Stimulated activated CD8-positive, alpha-beta memory T cell treated with anti-CD3 and anti-CD28 coated beads, Interleukin-15, amount 100 ng/mL, for 48 hours (primary cell): ENCODE data around the gene ZFX.

Experiments
- DNase-seq, 2 donors: peaks; one replicate each; pipeline ENCODE4 v3.0.0-alpha.2; 2020; ENCODE audit warnings: low read depth in 2 of 2

The ZFX gene

DNA sequence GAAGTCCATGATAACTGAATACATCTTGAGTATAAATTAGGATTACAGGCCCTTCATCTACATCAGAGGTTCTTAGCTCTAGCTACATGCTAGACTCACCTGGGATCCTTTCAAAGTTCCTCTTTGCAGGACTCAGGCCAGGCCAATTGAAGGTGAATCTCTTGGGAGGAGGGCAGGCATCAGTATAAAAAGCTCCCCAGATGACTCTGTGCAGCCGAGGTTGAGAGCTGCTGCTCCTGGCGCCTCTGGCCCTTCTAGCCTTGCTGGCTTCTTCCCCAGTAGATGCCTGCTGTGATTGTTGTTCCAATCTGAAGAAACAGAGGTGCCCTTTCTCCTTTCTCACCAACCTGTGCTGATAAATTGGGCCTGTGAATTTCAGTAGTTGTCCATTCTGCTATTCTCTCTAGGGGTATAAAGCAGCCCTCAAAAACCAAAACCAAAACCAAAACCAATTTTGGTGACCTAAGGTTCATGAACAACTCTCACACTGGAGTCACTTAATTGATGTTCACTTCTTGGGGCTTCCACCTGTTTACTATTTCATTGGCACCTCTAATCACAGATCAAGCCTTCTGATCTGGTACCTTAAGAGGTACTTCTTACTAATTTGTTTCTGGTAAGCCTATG, 85.7 kb downstream of the ZFX start:
- no peak for DNase-seq

DNA sequence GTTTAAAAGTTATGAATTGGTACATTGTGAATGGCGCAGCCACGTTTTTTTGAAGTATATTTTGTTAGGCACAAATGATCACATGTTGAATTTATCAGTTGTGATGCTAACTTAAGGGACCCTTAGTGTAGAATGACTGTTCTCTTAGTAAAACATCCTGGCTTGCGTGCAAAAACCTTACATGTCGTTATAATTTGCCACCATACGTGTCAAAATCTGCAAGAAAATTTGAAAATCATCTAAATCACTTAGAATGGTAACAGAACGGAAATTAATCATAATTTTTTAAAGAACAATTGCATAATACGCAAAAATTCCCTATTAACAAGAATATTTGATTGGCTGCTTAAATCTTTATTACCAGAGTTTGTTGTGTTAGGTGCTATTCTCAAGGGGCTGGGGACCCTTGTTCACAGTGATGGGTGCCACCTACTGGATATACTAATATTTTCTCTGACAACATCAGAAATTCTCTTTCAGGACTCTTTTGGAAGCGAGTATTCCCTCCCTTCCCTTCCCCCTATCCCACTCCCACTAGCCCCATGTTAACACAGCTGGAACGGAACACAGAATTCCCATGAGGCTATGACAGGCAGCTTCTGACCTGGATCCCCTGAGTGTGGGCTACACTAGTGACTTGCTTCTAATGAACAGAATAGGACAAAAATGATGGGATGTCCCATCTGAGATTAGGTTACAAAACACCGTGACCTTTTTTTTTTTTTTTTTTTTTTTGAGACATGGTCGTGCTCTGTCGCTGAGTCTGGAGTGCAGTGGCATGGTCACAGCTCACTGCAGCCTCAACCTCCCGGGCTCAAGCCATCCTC, 92.5 kb downstream of the ZFX start:
- no peak for DNase-seq

DNA sequence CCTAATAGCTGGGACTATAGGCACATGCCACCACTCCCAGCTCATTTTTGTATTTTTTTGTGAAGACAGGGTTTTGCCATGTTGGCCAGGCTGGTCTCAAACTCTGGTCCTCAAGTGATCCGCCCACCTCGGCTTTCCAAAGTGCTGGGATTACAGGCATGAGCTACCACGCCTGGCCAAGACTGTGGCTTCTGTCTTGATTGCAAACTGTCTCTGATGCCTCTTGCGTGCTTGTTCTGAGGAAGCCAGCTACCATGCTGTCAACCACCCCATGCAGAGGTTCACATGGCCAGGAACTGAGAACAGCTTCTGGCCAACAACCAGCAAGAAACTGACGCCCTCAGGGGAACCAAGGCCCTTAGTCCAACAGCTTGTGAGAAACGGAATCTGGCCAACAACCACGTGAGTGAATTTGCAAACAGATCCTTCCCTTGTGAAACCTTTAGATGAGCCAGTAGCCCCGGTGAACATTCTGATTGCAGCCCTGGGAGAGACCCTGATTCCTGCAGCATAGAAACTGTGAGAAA, 93.2 kb downstream of the ZFX start:
- DNase-seq, result no peak

DNA sequence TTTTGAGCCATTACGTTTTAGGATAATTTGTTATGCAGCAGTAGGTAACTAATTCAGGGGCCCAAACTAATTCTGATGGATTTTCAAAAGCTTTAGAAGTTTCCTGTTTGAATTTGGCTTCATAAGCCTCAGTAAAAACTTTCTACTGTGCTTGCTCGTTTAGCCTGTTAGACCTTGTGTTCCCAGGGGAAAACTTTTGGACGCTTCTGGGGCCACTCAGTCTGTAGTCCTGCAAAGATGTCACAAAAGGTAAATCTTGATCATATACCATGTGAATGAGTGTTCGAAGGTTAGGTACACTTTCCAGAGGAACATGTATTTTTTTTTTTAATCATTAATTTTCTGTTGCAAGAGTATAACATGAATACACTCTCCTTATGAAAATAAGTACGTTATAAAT, 93.7 kb downstream of the ZFX start:
- no peak for DNase-seq

DNA sequence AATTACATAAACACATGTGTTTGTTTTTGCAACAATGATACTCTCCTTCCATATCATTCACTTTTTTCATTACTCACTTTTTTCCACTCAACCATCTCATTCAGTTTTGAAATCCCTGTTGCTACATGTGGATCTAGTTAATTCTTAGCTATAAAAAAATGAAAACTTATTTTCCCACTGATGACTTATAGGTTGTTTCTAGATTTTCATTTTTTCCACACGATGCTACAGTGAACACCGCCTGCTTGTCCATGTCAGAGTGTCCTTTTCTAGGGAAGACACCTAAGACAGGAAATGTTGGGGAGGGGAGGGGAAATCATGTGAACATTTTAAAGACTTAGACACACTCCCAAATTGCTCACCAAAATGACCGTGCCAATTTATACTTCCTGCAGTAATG, 94.2 kb downstream of the ZFX start:
- DNase-seq, result no peak

DNA sequence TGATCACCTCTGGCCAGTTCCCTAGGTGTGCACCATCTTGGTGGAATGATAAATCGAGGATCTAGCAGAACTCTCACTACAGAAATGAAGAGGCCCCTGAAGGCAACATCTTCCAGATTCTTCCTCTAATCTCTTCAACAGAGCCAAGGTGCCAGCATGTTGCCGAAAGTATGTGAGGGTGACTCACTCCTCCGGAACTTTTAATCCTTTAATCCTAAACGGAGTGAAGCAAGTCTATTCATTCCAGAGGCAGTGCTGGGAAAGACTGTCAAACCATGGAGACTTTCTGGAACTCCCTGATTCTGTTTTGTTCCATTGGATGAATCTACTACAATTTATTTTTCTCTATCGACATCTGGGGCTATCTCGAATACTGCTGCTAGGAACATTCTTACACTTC, 95.7 kb downstream of the ZFX start:
- no peak for DNase-seq

DNA sequence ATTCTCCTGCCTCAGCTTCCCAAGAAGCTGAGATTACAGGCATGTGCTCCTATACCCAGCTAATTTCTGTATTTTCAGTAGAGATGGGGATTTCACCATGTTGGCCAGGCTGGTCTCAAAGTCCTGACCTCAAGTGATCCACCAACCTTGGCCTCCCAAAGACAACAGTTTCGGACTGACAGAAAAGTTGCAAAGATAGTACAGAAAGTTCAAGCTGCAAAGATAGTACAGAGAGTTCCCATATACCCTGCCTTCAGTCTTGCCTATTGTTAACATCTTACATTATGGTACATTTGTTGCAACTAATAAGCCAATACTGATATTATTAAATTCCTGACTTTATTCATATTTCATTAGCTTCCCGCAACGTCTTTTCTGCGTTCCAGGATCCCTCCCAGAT, 98.5 kb downstream of the ZFX start:
- no peak for DNase-seq

DNA sequence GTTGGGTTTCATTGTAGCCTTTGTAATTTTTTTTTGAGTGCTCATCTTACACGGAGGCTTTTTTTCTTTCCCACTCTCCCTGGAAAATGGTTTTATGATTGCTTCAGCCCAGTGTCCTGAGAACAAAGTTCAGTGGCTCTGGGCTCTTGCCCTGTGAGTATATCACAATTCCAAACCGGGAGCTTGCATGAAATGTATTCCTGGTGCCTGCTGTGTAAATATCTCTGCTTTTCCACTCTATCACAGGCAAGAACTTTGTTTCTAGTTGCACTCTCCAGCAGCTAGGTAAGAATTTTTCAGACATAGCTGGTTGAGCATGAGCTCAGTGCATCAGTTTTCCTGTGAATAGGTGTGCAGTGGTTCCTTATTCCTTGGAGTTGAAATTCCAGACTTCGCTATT, 103.5 kb downstream of the ZFX start:
- DNase-seq, result no peak

DNA sequence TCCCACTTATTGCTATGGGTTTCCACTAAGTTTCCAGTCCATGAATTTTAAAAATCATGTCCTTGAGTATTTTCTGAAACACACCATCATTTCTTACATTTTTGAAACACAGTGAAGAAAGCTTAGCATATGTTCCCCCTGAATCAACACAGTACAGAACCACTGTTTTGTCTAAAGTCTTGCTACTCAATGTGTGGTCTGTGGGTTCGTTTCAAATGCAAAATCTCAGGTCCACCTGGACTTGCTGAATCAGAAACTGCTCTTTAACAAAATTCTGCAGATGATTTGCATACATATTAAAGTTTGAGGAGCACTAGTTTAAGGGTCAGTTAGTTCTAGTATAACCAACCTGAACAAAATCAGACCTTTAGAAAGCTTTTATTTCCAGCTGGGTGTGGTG, 103.9 kb downstream of the ZFX start:
- DNase-seq, result no peak

DNA sequence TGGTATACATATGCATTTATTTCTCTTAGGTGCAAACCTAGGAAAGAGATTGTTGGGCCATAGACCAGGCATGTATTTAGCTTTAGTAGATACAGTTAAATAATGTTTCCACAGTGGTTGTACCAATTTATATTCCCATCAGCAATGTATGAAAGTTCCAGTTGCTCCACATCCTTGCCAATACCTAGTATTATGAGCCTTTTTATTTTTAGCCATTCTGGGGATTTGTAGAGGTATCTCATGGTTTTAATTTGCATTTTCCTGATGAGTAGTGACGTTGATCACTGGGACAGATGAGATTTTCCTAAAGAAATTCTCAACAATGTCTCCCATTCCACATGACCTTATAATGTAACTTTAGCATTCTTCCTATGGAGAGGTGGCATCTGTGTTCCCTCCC, 107.5 kb downstream of the ZFX start:
- no peak for DNase-seq

DNA sequence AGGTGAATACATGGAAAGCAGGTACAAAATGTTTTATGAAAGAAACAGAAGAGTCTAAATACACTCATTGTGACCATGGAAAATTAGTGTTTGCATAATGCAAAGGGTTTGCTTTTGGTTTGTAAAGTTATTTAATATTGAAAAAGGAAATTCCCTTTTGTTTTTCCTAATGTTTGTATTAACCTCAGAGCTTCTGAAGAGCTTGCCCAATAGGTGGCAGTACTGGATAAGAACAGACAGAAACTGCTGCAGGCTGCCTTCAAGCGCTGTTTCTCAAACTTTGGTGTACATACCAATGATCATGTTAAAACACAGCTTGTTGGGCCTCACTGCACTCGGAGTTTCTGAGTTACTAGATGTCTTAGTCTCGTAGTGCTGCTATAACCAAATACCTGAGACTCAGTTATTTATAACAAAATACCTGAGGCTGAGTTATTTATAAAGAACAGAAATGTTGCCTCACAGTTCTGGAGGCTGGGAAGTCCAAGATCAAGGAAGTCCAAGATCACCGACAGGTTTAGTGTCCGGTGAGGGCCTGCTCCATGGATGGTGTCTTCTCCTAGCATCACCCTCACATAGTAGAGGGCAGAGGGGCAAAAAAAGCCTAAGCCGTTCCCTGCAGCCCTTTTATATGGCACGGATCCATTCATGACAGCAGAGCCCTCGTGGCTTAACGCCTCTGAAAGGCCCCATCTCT, 110.2 kb downstream of the ZFX start:
- DNase-seq, result no peak

DNA sequence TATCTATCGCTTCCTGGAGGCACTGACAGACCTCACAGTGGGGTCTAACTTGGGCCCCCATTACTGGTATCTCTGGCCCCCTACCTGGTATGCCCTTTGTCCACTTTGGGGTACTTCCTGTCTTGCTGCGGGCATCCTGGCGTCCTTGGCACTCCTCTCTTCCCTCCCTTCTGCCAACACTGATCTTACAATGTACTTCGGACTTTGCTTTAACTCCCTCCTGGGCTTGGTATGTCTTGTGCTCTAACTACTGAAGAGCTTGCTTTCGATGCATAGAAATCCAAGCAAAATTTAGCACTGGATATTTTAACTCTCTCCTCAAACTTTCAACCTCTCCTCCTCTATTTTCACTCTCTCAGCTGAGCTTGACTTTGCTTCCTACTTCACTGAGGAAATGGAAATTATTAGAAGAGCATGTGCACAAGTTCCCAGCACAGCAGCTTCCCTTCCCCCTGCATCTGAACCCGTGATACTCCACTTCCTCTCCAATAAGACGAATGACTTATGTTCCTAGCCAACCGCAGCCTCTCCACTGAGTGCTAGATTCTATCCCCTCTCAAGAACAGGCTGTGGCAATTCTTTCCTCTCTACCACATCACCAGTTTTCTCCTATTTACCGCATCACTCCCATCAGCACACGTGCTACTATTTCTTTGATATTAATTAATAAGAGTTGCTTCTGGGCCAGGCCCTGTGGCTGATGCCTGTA, 111.5 kb downstream of the ZFX start:
- peak in 1 of 2 donors; percentile 12 for DNase-seq

DNA sequence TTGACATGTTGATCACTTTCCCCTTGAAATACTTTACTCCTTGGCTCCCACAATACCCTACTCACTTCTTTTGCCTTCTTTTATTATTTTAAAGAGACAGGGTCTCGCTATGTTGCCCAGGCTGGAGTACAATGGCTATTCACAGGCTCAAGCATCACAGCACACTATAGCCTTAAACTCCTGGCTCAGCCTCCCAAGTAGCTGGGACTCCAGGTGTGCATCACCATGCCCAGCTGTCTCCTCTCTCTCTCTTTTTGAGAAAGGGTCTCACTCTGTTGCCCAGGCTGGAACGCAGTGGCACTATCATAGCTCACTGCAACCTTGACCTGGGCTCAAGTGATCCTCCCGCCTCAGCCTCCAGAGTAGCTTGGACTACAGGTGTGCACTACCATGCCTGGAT, 112.8 kb downstream of the ZFX start:
- no peak for DNase-seq

DNA sequence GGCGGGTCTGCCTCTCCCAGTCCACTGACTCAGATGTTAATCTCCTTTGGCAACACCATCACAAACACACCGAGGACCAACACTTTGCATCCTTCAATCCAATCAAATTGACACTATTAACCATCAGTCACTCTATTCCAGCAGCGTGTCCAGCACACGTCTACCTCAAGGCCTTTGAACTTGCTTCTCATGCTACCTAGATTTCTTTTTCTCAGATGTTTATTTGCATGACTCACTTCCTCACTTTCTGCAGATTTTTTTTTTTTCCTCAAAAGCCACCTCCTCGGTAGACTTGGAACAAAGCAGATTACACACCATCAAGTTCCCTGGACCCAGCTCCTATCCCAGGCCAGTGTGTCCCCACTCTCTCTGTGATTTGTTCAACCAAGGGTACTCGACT, 114.9 kb downstream of the ZFX start:
- no peak for DNase-seq
